Small intestine (tissue), 7 donors: Measurements from ENCODE around the gene SOX8. TPM values are rescaled to one million over a fixed set of nuclear protein-coding genes. Genes with fewer than 3 reads are reported as not detected.

Source experiments
- DNase-seq, 2 donors: peaks; one replicate each; pipeline versions ENCODE4 v3.0.0 to v3.0.0-alpha.2; 2013
- FAIRE-seq: peaks from 2 replicates; lab custom pipeline; 2012; peaks lifted over from hg19 to GRCh38; lab: Jason Lieb, UNC
- H3K27ac ChIP-seq, 3 donors: one replicate each; pipeline ENCODE4 v1.5.1; 2013; ENCODE audit warnings: low read length in 2 of 3, mild to moderate bottlenecking in 2 of 3, control low read depth in 1 of 3, inconsistent platforms in 1 of 3, low read depth in 1 of 3, moderate library complexity in 1 of 3
- H3K27me3 ChIP-seq, 3 donors: one replicate each; pipeline ENCODE4 v1.6.1; 2013; ENCODE audit warnings: low read length in 3 of 3, inconsistent platforms in 1 of 3; ENCODE audit not compliant: control insufficient read depth in 3 of 3, insufficient read depth in 3 of 3
- H3K36me3 ChIP-seq, 3 donors: one replicate each; pipeline ENCODE4 v1.6.1; 2013; ENCODE audit warnings: low read length in 3 of 3, inconsistent platforms in 1 of 3, low read depth in 1 of 3, mild to moderate bottlenecking in 1 of 3, moderate library complexity in 1 of 3; ENCODE audit not compliant: control insufficient read depth in 3 of 3, insufficient read depth in 2 of 3
- H3K4me1 ChIP-seq, 3 donors: one replicate each; pipeline ENCODE4 v1.6.1; 2013; ENCODE audit warnings: low read length in 2 of 3, inconsistent platforms in 1 of 3, low read depth in 1 of 3, mild to moderate bottlenecking in 1 of 3, moderate library complexity in 1 of 3; ENCODE audit not compliant: control insufficient read depth in 3 of 3, insufficient read depth in 2 of 3
- H3K4me3 ChIP-seq, 3 donors: one replicate each; pipeline ENCODE4 v1.5.1; 2013; ENCODE audit warnings: low read length in 3 of 3, control low read depth in 1 of 3, inconsistent platforms in 1 of 3, low read depth in 1 of 3, mild to moderate bottlenecking in 1 of 3, moderate library complexity in 1 of 3
- H3K9me3 ChIP-seq, 2 donors: one replicate each; pipeline ENCODE4 v1.6.1; 2013; ENCODE audit warnings: low read depth in 1 of 2, low read length in 1 of 2; ENCODE audit not compliant: control insufficient read depth in 2 of 2, insufficient read depth in 1 of 2
- WGBS, 3 donors: extraction: QIAGEN DNeasy Blood & Tissue Kit; methylation state at CpG; one replicate each; pipeline ENCODE4 v1.1.7; 2013; 5-methylcytosine and 5-hydroxymethylcytosine counted together
- polyA plus RNA-seq, 4 donors: library from polyadenylated mRNA; stranded (reverse) in 3 of 4; unstranded in 1 of 4; fragments of 200-250 nt in 3 of 4; fragments of 120-200 nt in 1 of 4; gene quantifications; one replicate each; pipeline versions ENCODE4 v1.2.1 to v1.2.3, GENCODE V29; 2013
- donor health status: healthy with polysubstance abuse.
- donor health status: control.
- donor health status: control.
- donor health status: Bipolar disorder and iron deficiency.
- donor health status: healthy.

The SOX8 gene
- polyA plus RNA-seq, 4 donors, result 0.27 to 2.1 (median 1.0) TPM; not detected in 1

- peaks cover 0 to 4% (median 0%) of the 10 kb centered on the region in 3 donors for H3K27me3 ChIP-seq
- no peak for FAIRE-seq
- DNase-seq, result no peak
- no peak overlapping the region for H3K4me3 ChIP-seq
- H3K27ac ChIP-seq, result no peak overlapping the region
- no peaks in the 10 kb centered on the region for H3K9me3 ChIP-seq
- no peaks in the 10 kb centered on the region for H3K4me1 ChIP-seq
- no peaks in the 10 kb centered on the region for H3K36me3 ChIP-seq
- 83 to 88% (median 85%) methylated on average over 18 to 19 of the region's 19 CpGs for WGBS, 3 donors
Observed at GRCh38 chr16:1012135-1012534, 30.6 kb downstream of the SOX8 start.

GRCh38 chr16:1012722-1013592 is 31.4 kb downstream of the SOX8 start:
- no peak overlapping the region for H3K4me3 ChIP-seq
- WGBS, 3 donors, result 73 to 86% (median 78%) methylated on average over 26 to 28 of the region's 28 CpGs
- H3K27me3 ChIP-seq, result peaks cover 0 to 4% (median 0%) of the 10 kb centered on the region in 3 donors
- H3K4me1 ChIP-seq, result no peaks in the 10 kb centered on the region
- H3K9me3 ChIP-seq, result no peaks in the 10 kb centered on the region
- H3K27ac ChIP-seq, result no peak overlapping the region
- H3K36me3 ChIP-seq, result no peaks in the 10 kb centered on the region
- FAIRE-seq, result no peak
- DNase-seq, result no peak

DNA sequence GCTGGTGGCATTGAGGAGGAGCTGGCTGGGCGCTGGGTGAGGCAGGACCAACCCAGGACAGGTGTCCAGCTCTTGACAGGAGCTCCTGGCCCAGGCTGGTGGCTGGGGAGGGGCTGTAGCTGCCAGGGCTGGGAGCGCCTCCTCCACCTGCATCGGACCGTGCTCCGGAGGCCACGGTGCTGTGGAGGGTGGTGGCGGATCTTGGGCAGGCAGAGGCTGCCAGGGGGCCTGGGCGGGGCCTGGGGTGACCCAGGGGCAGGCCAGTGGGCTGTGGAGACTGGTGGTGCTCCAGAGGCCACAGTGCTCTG is 32.0 kb downstream of the SOX8 start:
- 54 to 73% (median 55%) methylated on average over 7 to 8 of the region's 8 CpGs for WGBS, 3 donors
- H3K27ac ChIP-seq, result no peak overlapping the region
- H3K27me3 ChIP-seq, result peaks cover 0 to 4% (median 0%) of the 10 kb centered on the region in 3 donors
- H3K36me3 ChIP-seq, result no peaks in the 10 kb centered on the region
- H3K4me3 ChIP-seq, result no peak overlapping the region
- DNase-seq (no peak), FAIRE-seq (no peak)
- H3K9me3 ChIP-seq, result no peaks in the 10 kb centered on the region
- no peaks in the 10 kb centered on the region for H3K4me1 ChIP-seq

- Histone ChIP-seq H3K4me1 (no peaks in the 10 kb centered on the region), H3K36me3 (no peaks in the 10 kb centered on the region), H3K27ac (no peak overlapping the region), H3K4me3 (no peak overlapping the region), H3K27me3 (peaks cover 0 to 4% (median 3%) of the 10 kb centered on the region in 3 donors), H3K9me3 (no peaks in the 10 kb centered on the region)
- FAIRE-seq (no peak), DNase-seq (no peak)
- WGBS, 3 donors, result 81 to 85% (median 81%) methylated on average over 8 of the region's 8 CpGs
Observed at GRCh38 chr16:1014221-1014620, 32.7 kb downstream of the SOX8 start.

- no peak overlapping the region for H3K4me3 ChIP-seq
- no peaks in the 10 kb centered on the region for H3K36me3 ChIP-seq
- FAIRE-seq (no peak), DNase-seq (no peak)
- no peak overlapping the region for H3K27ac ChIP-seq
- H3K9me3 ChIP-seq, result no peaks in the 10 kb centered on the region
- peaks cover 0 to 8% (median 2%) of the 10 kb centered on the region in 3 donors for H3K27me3 ChIP-seq
- WGBS, 3 donors, result 80 to 86% (median 85%) methylated on average over 18 to 22 of the region's 22 CpGs
- no peaks in the 10 kb centered on the region for H3K4me1 ChIP-seq
Observed at GRCh38 chr16:1014771-1015495, 33.4 kb downstream of the SOX8 start.

DNA sequence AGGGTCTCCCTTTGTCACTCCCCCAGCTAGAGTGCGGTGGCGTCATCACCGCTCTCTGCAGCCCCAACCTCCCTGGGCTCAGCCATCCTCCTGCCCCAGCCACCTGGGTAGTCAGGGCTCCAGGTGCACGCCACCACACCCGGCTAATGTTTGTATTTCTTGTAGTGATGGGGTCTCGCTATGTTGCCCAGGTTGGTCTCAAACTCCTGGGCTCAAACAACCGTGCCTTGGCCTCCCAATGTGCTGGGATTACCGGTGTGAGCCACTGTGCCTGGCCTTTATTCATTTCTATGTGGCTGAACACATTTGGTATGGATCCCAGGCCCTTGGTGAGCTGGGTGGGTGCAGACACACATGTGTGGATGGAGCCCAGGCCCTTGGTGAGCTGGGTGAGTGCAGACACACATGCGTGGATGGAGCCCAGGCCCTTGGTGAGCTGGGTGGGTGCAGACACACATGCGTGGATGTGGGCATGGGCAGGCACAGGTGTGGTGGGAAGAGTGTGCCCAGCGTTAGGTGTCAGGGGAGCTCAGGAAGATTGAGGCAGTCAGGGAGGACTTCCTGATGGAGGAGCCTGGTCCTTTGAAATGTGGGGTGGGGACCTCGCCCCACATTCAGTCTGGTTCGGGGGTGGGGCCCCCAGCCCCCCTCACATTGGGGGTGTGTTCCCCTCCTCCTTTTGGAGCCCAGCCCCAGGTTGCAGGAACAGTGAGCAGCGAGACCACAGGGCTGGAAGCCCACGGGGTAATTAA is 37.1 kb downstream of the SOX8 start:
- Histone ChIP-seq H3K36me3 (no peaks in the 10 kb centered on the region), H3K9me3 (no peaks in the 10 kb centered on the region), H3K4me3 (no peak overlapping the region), H3K27ac (peak overlapping the region in 1 of 3 donors; percentile 38), H3K27me3 (peaks cover 0 to 19% (median 3%) of the 10 kb centered on the region in 3 donors), H3K4me1 (no peaks in the 10 kb centered on the region)
- DNase-seq (no peak), FAIRE-seq (no peak)
- WGBS, 3 donors, result 74 to 78% (median 77%) methylated on average over 15 of the region's 15 CpGs

GRCh38 chr16:1019231-1020090 is 37.9 kb downstream of the SOX8 start:
- no peak for FAIRE-seq
- no peak for DNase-seq
- Histone ChIP-seq H3K36me3 (no peaks in the 10 kb centered on the region), H3K27me3 (peaks cover 0 to 19% (median 3%) of the 10 kb centered on the region in 3 donors), H3K9me3 (no peaks in the 10 kb centered on the region), H3K4me3 (no peak overlapping the region), H3K4me1 (no peaks in the 10 kb centered on the region), H3K27ac (peak overlapping the region in 1 of 3 donors; percentile 38)
- 44 to 62% (median 55%) methylated on average over 61 to 66 of the region's 66 CpGs for WGBS, 3 donors
